NT2/D1 (cell line): ENCODE data around the gene GKAP1.
"Not testable (repeated sequence)": the region's sequence is repeated elsewhere in the genome, so short reads cannot be mapped to it uniquely, and the experiment has no call there.

Experiments used
- SUZ12 ChIP-seq: IDR thresholded peaks from 2 replicates; pipeline ENCODE4 v1.6.1; 2011; ENCODE audit not compliant: insufficient read length, insufficient read depth; ENCODE audit errors: extremely low read depth
- YY1 ChIP-seq: IDR thresholded peaks from 2 replicates; pipeline ENCODE4 v1.6.1; 2011; ENCODE audit not compliant: insufficient read length, insufficient read depth
- ZNF274 ChIP-seq: IDR thresholded peaks from 2 replicates; pipeline ENCODE4 v1.6.1; 2011; ENCODE audit warnings: mild to moderate bottlenecking, low read depth, low read length

DNA sequence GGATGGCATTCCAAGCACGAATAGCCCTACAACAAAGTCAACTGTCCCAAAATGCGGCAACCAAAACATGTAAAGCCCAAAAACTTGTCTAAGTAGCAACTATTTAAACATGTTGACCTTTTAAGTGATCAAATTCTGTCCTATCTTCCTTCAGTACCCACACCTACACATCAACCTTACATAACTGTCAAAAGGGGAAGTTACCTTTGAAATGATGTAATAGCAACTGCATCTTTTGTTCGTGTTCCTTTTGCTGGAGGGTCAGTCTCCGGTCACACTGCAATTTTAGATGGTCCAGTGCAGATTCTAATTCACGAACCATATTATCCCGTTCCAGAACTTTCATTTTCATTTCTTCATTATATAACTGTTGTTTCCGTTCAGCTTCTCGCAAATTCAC lies 32.3 kb upstream of the GKAP1 start:
- TF ChIP-seq YY1, ZNF274, SUZ12: not testable (repeated sequence)
